Measurements from ENCODE around the gene SLC9A3.

DNA sequence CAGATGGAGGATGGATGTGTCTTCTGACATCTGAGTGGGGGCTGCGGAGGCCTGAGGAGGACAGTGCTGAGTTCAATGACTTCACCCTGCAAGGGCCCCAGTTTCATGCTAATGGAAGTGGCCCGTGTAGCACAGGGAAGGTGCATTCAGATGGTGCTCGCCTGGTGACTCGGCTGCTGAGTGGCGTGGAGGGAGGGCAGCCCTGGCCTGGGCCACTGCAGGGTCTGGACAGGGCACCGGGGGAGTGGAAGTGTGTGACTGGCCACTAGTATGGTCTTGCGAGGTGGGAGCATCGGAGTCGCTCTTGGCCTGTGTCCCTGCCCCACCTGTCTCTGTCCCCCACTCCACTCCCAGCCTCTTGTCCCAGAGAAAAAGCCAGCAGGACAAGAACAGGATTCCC, 1.7 kb upstream of the SLC9A3 start:
- TF ChIP-seq, protein P1, sequence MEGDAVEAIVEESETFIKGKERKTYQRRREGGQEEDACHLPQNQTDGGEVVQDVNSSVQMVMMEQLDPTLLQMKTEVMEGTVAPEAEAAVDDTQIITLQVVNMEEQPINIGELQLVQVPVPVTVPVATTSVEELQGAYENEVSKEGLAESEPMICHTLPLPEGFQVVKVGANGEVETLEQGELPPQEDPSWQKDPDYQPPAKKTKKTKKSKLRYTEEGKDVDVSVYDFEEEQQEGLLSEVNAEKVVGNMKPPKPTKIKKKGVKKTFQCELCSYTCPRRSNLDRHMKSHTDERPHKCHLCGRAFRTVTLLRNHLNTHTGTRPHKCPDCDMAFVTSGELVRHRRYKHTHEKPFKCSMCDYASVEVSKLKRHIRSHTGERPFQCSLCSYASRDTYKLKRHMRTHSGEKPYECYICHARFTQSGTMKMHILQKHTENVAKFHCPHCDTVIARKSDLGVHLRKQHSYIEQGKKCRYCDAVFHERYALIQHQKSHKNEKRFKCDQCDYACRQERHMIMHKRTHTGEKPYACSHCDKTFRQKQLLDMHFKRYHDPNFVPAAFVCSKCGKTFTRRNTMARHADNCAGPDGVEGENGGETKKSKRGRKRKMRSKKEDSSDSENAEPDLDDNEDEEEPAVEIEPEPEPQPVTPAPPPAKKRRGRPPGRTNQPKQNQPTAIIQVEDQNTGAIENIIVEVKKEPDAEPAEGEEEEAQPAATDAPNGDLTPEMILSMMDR (IDR thresholded peaks at IDR 0.05): no peak
- no peak for TF ChIP-seq POLR2A (IDR thresholded peaks at IDR 0.05)

Measured in esophagus squamous epithelium (tissue), 4 donors.